Rectal smooth muscle tissue (tissue), 1 donor: Measurements from ENCODE around the gene EYS.

ENCODE experiments used
- H3K27ac ChIP-seq: one replicate; pipeline ENCODE4 v1.7.0; 2013; ENCODE audit warnings: low read depth, low read length, inconsistent platforms
- H3K27me3 ChIP-seq: one replicate; pipeline ENCODE4 v1.7.0; 2013; ENCODE audit warnings: low read length; ENCODE audit not compliant: control insufficient read depth, insufficient read depth
- H3K36me3 ChIP-seq: one replicate; pipeline ENCODE4 v1.7.0; 2013; ENCODE audit warnings: low read length; ENCODE audit not compliant: control insufficient read depth, insufficient read depth
- H3K4me1 ChIP-seq: one replicate; pipeline ENCODE4 v1.7.0; 2013; ENCODE audit warnings: low read length; ENCODE audit not compliant: control insufficient read depth, insufficient read depth
- H3K4me3 ChIP-seq: one replicate; pipeline ENCODE4 v1.7.0; 2013; ENCODE audit warnings: low read length
- H3K9ac ChIP-seq: one replicate; pipeline ENCODE4 v1.7.0; 2013; ENCODE audit warnings: low read length

The EYS gene

DNA sequence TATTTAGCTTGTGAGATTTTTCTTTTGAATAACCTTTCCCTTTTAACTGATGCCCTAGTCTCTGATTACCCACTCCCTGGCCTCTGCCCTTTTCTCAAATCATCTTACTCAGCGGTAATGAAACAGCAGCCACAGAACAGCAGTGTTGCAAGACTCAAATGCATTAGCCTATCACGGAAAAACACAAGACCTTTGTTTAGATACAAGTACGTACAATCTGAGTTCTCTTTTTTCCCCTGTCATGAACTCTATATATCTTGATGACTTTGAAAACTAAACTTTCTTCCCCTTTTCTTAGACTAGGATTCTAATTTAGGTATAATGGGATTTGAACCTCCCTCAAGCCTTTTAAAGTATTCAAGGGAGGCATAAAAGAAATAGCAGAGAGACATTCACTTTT, 1034.9 kb downstream of the EYS start:
- no peak overlapping the region for H3K27ac ChIP-seq
- no peak overlapping the region for H3K9ac ChIP-seq
- no peak overlapping the region for H3K4me3 ChIP-seq
- no peaks in the 10 kb centered on the region for H3K27me3 ChIP-seq
- H3K36me3 ChIP-seq = no peaks in the 10 kb centered on the region
- H3K4me1 ChIP-seq = no peaks in the 10 kb centered on the region

DNA sequence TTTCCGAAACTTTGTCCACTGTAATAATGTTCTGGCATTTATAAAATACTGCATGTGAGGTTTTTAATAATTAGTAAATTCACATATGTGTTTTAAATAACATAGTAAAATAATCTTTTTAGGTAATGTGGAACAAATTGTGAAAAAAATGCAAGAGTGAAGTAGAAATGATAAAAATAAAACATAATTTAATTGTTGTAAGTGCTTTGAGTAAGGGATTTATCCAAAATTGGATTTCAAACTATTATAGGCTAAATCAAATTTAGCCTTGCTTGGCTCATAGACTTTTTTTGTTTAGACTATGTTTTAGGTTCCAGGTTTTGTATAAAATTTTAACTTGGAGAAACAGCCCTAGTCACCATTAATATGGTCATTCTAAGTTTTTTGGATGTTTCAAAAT, 1041.9 kb downstream of the EYS start:
- H3K27me3 ChIP-seq = no peaks in the 10 kb centered on the region

DNA sequence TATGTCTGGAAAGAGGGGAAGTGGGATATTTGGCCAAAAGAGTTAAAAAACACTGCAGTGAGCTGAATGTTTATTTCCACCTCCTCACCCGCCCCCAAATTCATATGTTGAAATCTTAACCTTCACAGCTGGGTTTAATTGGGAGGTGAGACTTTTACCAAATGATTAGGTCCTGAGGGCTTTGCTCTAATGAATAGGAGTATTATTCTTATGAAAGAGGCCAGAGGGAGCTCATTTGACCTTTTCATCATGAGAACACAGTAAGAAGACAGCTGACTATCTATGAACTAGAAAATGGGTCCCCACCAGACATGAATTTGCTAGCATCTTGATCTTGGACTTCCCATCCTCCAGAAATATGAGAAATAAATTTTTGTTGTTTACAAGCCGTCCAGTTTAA, 1042.5 kb downstream of the EYS start:
- no peaks in the 10 kb centered on the region for H3K4me1 ChIP-seq
- H3K36me3 ChIP-seq = no peaks in the 10 kb centered on the region
- H3K27ac ChIP-seq = no peak overlapping the region
- no peak overlapping the region for H3K9ac ChIP-seq
- H3K27me3 ChIP-seq = no peaks in the 10 kb centered on the region
- H3K4me3 ChIP-seq = no peak overlapping the region

More for the DNA sequence above, 1041.9 kb downstream of the EYS start:
- Histone ChIP-seq H3K9ac (no peak overlapping the region), H3K36me3 (no peaks in the 10 kb centered on the region), H3K4me3 (no peak overlapping the region), H3K27ac (no peak overlapping the region), H3K4me1 (no peaks in the 10 kb centered on the region)

DNA sequence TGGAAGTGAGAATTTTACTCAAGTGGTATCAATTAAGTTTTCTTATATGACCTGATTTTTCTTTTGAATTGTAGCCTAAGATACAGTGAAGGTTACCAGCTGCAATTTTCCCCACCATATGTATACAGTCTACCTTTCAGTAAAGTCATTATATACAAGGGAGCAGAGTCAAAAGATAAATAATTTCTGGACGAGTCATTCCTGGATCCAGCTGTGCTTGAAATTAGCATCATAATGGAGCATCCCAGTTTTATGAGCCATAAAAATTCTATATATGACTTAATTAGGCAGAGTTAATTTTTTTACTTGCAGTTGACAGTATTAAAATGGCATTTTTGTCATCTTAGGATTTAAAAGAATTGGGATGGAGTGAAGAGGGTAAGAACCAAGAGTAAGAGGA, 1063.0 kb downstream of the EYS start:
- Histone ChIP-seq H3K36me3 (no peaks in the 10 kb centered on the region), H3K4me1 (no peaks in the 10 kb centered on the region), H3K9ac (no peak overlapping the region), H3K27me3 (no peaks in the 10 kb centered on the region), H3K27ac (no peak overlapping the region), H3K4me3 (no peak overlapping the region)

DNA sequence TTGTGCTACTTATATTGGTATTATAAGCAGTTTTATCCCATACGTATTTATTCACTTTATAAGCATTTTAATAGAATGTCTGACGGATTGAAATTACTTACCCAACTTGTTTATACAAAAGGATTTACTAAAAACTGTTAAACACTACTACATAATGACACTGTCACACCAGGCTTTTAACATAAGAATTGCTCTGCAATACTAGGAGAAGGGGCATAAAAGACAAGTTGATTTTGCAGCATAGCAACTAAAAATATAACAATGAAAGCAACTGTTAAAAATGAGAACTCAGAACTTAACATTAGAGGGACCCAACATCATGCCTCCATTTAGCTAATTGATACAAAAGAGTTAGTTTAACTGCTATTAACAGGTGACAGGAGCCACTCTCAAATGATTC, 1076.1 kb downstream of the EYS start:
- Histone ChIP-seq H3K36me3 (no peaks in the 10 kb centered on the region), H3K4me3 (no peak overlapping the region), H3K9ac (no peak overlapping the region), H3K27ac (no peak overlapping the region), H3K4me1 (no peaks in the 10 kb centered on the region), H3K27me3 (no peaks in the 10 kb centered on the region)

DNA sequence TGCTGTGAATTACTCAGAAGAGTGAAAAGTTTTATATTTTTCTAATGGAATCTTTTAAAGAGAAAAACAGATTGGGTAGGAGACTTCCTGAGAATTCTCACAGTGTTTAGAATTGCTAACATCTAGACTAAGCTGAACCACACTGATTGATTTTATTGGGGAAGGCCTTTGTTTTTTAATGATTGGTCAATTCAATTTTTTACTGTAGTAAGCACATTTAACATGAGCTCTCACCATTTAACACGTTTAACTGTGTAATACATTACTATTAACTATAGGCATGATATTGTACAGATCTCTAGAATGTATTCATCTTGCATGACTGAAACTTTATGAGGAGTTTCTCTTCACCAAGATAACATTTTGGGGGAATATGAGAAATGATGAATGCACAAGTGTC, 1084.1 kb downstream of the EYS start:
- H3K27ac ChIP-seq = no peak overlapping the region
- H3K4me3 ChIP-seq = no peak overlapping the region
- no peaks in the 10 kb centered on the region for H3K4me1 ChIP-seq
- no peaks in the 10 kb centered on the region for H3K27me3 ChIP-seq
- H3K36me3 ChIP-seq = no peaks in the 10 kb centered on the region
- no peak overlapping the region for H3K9ac ChIP-seq

DNA sequence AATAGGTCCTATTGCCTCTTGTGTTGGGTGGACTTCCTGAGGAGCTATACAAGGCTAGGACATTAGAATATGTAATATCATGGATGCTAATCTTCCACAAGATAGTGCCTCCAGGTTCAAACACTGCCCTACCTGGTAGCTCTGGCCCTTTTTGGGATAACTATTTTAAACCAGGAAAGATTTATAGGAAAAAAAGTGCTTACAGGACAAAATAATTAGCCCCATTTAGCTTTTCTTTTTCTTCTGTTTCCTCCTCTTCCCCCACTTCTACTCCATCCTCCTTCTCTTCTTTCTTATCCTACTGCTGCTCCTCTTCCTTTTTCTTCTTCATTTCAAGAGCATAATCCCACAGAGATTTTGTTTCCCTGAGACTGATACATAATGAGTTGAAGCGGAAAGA, 1104.0 kb downstream of the EYS start:
- no peaks in the 10 kb centered on the region for H3K27me3 ChIP-seq
- H3K4me3 ChIP-seq = no peak overlapping the region
- no peaks in the 10 kb centered on the region for H3K4me1 ChIP-seq
- H3K9ac ChIP-seq = no peak overlapping the region
- H3K36me3 ChIP-seq = no peaks in the 10 kb centered on the region
- H3K27ac ChIP-seq = no peak overlapping the region

DNA sequence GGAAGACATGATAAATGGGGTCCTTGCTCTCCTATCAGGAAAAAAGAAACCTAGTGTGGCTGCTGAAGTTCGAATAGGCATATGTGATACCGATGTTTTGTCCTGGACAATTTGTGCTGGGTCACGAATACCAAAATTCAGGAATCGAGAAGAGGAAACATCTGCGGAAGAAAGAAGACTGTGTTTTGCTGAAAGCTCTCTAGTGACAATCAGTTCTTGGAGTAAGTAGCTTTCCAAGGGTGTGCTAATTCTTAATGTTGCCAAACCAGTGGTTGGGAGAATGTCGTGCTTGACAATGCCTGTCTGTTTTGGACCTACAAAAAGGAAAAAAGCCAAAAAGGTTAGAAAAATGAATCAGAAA, 1115.4 kb downstream of the EYS start:
- Histone ChIP-seq H3K27me3 (no peaks in the 10 kb centered on the region), H3K4me3 (no peak overlapping the region), H3K4me1 (no peaks in the 10 kb centered on the region), H3K9ac (no peak overlapping the region), H3K36me3 (no peaks in the 10 kb centered on the region), H3K27ac (no peak overlapping the region)

DNA sequence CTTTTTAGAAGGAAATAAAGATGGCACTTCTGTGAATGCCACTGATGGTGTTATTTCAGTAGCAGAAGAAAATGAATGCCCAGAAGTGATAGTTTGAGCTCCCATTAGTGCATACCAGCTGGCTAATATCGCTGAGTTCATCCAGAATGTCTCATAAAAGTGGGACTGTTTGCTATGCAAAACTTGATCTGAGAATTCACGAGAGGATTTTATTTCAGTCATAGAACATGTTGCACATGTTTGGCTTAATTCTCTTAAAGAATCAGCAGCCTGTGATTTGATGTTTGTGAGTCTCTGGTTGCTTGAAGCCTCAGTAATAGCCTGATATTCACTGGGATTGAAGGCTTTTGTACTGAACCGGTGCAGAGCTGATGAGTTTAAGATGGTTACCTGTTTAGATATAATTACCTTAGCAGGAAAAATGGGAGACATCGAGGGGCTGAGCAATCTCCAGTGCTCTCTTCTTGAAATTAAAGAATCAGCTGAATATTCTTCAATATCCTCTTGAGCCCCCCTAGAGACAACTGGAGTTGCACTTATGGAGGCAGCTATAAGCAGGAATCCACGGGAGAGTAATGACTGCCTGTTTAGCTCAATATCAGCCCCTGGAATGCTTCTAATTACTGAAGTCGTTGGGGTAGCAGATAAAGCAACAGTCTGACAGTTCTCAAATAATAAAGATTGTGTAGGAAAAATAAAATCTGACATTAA, 1115.9 kb downstream of the EYS start:
- Histone ChIP-seq H3K4me3 (no peak overlapping the region), H3K27me3 (no peaks in the 10 kb centered on the region), H3K36me3 (no peaks in the 10 kb centered on the region), H3K9ac (no peak overlapping the region), H3K4me1 (no peaks in the 10 kb centered on the region), H3K27ac (no peak overlapping the region)

DNA sequence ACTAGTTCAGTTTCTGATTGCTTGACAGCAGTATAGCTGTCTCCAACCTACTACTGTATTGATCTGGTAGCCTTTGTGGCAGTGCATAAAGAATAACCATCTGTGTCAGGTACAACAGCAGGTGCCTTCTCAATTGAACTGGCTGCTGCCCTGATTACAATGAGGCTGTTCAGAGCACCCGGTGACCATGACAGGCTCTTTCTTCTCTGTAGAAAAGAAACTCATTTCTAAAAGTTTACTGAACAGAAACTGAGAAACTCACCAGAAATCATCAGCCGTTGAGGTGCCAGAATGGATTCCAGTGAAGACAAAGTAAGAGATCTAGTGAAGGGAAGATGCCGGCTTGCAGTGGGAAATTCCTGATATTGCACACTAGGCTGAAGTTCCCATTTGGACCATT, 1117.1 kb downstream of the EYS start:
- Histone ChIP-seq H3K36me3 (no peaks in the 10 kb centered on the region), H3K4me3 (no peak overlapping the region), H3K9ac (no peak overlapping the region), H3K27me3 (no peaks in the 10 kb centered on the region), H3K27ac (no peak overlapping the region), H3K4me1 (no peaks in the 10 kb centered on the region)

DNA sequence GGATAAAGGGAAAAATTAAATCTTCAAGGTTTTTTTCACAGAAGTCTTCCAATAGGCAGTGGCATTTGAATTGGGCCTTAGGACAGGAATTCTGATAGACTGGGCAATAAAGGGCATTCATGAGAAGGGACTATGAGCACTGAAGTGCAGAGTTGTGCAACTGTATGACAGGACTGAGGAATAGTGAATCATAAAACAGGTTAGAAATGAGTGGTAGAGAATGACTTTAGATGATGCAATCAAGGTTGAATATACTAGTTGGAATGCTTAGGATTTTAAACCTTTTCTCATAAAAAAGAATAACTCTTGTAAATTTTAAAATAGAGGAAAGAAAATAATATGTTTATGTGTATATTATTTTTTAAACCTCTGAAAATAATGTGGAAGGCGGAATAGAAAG, 1126.7 kb downstream of the EYS start:
- no peak overlapping the region for H3K4me3 ChIP-seq
- H3K4me1 ChIP-seq = no peaks in the 10 kb centered on the region
- H3K9ac ChIP-seq = no peak overlapping the region
- H3K27ac ChIP-seq = no peak overlapping the region
- no peaks in the 10 kb centered on the region for H3K27me3 ChIP-seq
- H3K36me3 ChIP-seq = no peaks in the 10 kb centered on the region

DNA sequence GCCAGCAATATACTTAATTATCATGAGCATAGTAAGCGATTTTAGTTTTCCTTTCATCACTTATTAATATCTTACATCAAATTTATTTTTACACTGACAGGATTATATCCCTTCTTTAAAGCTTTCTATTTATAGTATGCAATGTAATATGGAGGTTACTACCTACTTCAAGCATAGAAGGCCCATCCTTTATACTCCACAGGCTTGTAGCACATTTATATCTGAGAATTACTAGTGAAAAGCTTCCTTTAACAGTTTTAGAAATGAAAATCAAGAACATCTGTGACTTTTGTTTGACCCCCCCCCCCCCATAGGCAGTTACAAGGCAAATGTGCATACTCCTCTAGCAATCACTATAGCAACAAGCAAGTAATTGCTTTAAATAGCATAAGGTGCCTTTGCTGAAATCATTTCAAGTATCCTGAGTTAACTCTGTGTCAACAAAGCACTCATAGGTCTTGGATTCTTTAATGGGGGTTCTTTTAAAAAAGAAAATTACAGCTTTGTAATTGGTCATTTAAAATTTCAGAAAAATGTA, 1153.7 kb downstream of the EYS start:
- Histone ChIP-seq H3K4me1 (no peaks in the 10 kb centered on the region), H3K36me3 (no peaks in the 10 kb centered on the region), H3K27ac (no peak overlapping the region), H3K4me3 (no peak overlapping the region), H3K9ac (no peak overlapping the region), H3K27me3 (no peaks in the 10 kb centered on the region)

DNA sequence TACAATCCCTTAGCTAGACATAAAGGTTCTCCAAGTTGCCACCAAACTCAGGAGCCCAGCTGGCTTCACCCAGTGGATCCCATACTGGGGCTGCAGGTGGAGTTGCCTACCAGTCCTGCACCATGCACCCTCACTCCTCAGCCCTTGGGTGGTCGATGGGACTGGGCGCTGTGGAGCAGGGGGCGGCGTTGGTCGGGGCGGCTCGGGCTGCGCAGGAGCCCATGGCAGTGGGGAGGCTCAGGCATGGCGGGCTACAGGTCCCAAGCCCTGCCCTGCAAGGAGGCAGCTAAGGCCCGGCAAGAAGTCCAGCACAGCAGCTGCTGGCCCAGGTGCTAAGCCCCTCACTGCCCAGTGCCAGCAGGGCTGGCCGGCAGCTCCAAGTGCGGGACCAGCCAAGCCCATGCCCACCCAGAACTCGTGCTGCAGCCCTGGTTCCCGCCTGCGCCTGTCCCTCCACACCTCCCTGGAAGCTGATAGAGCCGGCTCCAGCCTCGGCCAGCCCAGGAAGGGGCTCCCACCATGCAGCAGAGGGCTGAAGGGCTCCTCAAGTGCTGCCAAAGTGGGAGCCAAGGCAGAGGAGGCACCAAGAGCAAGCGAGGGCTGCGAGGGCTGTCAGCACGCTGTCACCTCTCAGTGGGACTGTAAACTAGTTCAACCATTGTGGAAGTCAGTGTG, 1159.3 kb downstream of the EYS start:
- H3K27me3 ChIP-seq = no peaks in the 10 kb centered on the region
- no peak overlapping the region for H3K9ac ChIP-seq
- H3K36me3 ChIP-seq = no peaks in the 10 kb centered on the region
- H3K27ac ChIP-seq = no peak overlapping the region
- H3K4me1 ChIP-seq = no peaks in the 10 kb centered on the region
- no peak overlapping the region for H3K4me3 ChIP-seq
